Mesenchymal stem cell (in vitro differentiated cells and primary cell): ENCODE results near the gene NEFH.
A peak's percentile ranks its signal among the peaks of the same experiment; 100 is the strongest.

ENCODE experiments used
- DNase-seq: peaks from one replicate; pipeline ENCODE4 v3.0.0-alpha.2; 2013
- H2AFZ ChIP-seq: one replicate; pipeline ENCODE4 v1.6.1; 2013; ENCODE audit warnings: low read depth, mild to moderate bottlenecking, control low read depth, inconsistent platforms, low read length, moderate library complexity
- H2AK5ac ChIP-seq: 2 replicates; pipeline ENCODE4 v1.6.1; 2013; ENCODE audit warnings: low read length, moderate library complexity, mild to moderate bottlenecking, inconsistent platforms; ENCODE audit not compliant: severe bottlenecking
- H2BK120ac ChIP-seq: one replicate; pipeline ENCODE4 v1.6.1; 2013; ENCODE audit warnings: low read depth, mild to moderate bottlenecking, inconsistent platforms, low read length, moderate library complexity
- H2BK12ac ChIP-seq, 2 experiments: one replicate each; pipeline ENCODE4 v1.6.1; 2013; ENCODE audit warnings: inconsistent platforms in 2 of 2, low read length in 2 of 2, mild to moderate bottlenecking in 2 of 2, moderate library complexity in 2 of 2, control low read depth in 1 of 2
- H2BK15ac ChIP-seq: one replicate; pipeline ENCODE4 v1.6.1; 2013; ENCODE audit warnings: mild to moderate bottlenecking, low read depth, inconsistent platforms; ENCODE audit not compliant: poor library complexity, severe bottlenecking
- H2BK5ac ChIP-seq: 2 replicates; pipeline ENCODE4 v1.6.1; 2013; ENCODE audit warnings: low read depth, mild to moderate bottlenecking, low read length, control low read depth, inconsistent platforms; ENCODE audit not compliant: poor library complexity, severe bottlenecking
- H3K14ac ChIP-seq, 2 experiments: one replicate each; pipeline ENCODE4 v1.6.1; 2013; ENCODE audit warnings: inconsistent platforms in 2 of 2, low read length in 2 of 2, control low read depth in 1 of 2, mild to moderate bottlenecking in 1 of 2, moderate library complexity in 1 of 2
- H3K18ac ChIP-seq, 2 experiments: one replicate each; pipeline ENCODE4 v1.6.1; 2013; ENCODE audit warnings: inconsistent platforms in 2 of 2, low read length in 2 of 2, control low read depth in 1 of 2, low read depth in 1 of 2, mild to moderate bottlenecking in 1 of 2
- H3K23ac ChIP-seq, 2 experiments: one replicate each; pipeline ENCODE4 v1.6.1; 2013; ENCODE audit warnings: inconsistent platforms in 2 of 2, low read length in 2 of 2, mild to moderate bottlenecking in 2 of 2, moderate library complexity in 2 of 2, control low read depth in 1 of 2
- H3K27ac ChIP-seq: 2 replicates; pipeline ENCODE4 v1.5.1; 2013; ENCODE audit warnings: mild to moderate bottlenecking, moderate library complexity, low read length, control low read depth, inconsistent platforms; ENCODE audit not compliant: poor library complexity, severe bottlenecking
- H3K27me3 ChIP-seq, 2 experiments: 2 replicates each; pipeline versions ENCODE4 v1.6.1 to v1.7.0; 2013; ENCODE audit warnings: low read length in 2 of 2, mild to moderate bottlenecking in 2 of 2, moderate library complexity in 2 of 2, control low read depth in 1 of 2, inconsistent platforms in 1 of 2; ENCODE audit not compliant: control insufficient read depth in 1 of 2, insufficient read depth in 1 of 2
- H3K36me3 ChIP-seq, 2 experiments: 2 replicates each; pipeline versions ENCODE4 v1.6.1 to v1.7.0; 2013; ENCODE audit warnings: low read length in 2 of 2, control low read depth in 1 of 2, inconsistent platforms in 1 of 2, low read depth in 1 of 2, mild to moderate bottlenecking in 1 of 2; ENCODE audit not compliant: insufficient read depth in 2 of 2, control insufficient read depth in 1 of 2
- H3K4ac ChIP-seq, 2 experiments: one replicate each; pipeline ENCODE4 v1.6.1; 2013; ENCODE audit warnings: inconsistent platforms in 2 of 2, low read length in 2 of 2, mild to moderate bottlenecking in 2 of 2, moderate library complexity in 2 of 2, control low read depth in 1 of 2, low read depth in 1 of 2
- H3K4me1 ChIP-seq: 2 replicates; pipeline ENCODE4 v1.6.1; 2013; ENCODE audit warnings: low read depth, low read length, control low read depth; ENCODE audit not compliant: control insufficient read depth, insufficient read depth
- H3K4me2 ChIP-seq: 2 replicates; pipeline ENCODE4 v1.6.1; 2013; ENCODE audit warnings: low read length, mild to moderate bottlenecking, inconsistent platforms; ENCODE audit not compliant: poor library complexity, severe bottlenecking
- H3K4me3 ChIP-seq, 2 experiments: 2 replicates each; pipeline versions ENCODE4 v1.5.1 to v1.7.0; 2013; ENCODE audit warnings: low read length in 2 of 2, mild to moderate bottlenecking in 2 of 2, control low read depth in 1 of 2, low read depth in 1 of 2; ENCODE audit not compliant: insufficient read depth in 1 of 2
- H3K79me1 ChIP-seq: replicated peaks from 2 replicates; pipeline ENCODE4 v1.6.1; 2013; ENCODE audit warnings: mild to moderate bottlenecking, control low read depth, low read length, inconsistent platforms; ENCODE audit not compliant: poor library complexity, severe bottlenecking
- H3K9ac ChIP-seq: 2 replicates; pipeline ENCODE4 v1.7.0; 2013; ENCODE audit warnings: mild to moderate bottlenecking, low read length, moderate library complexity
- H3K9me3 ChIP-seq: 2 replicates; pipeline ENCODE4 v1.7.0; 2013; ENCODE audit warnings: mild to moderate bottlenecking, low read length; ENCODE audit not compliant: control insufficient read depth
- H4K8ac ChIP-seq: one replicate; pipeline ENCODE4 v1.6.1; 2013; ENCODE audit warnings: inconsistent platforms, mild to moderate bottlenecking, low read length, moderate library complexity
- H4K91ac ChIP-seq: one replicate; pipeline ENCODE4 v1.6.1; 2013; ENCODE audit warnings: mild to moderate bottlenecking, low read length, inconsistent platforms
- WGBS: methylation state at CpG from one replicate; pipeline ENCODE4 v1.1.7; 2013; ENCODE audit warnings: mixed read lengths; 5-methylcytosine and 5-hydroxymethylcytosine counted together

The NEFH gene

GRCh38 chr22:29520851-29521250 is 40.8 kb downstream of the NEFH start:
- H2BK12ac ChIP-seq, result no peak overlapping the region
- H4K91ac ChIP-seq, result no peak overlapping the region
- H3K4me3 ChIP-seq, result no peak overlapping the region
- no peak overlapping the region for H3K4me2 ChIP-seq
- H3K27ac ChIP-seq, result peak overlapping the region; percentile 32
- no peak overlapping the region for H3K4ac ChIP-seq
- peaks cover 75 to 85% of the 10 kb centered on the region in 2 experiments for H3K36me3 ChIP-seq
- H3K23ac ChIP-seq, result no peak overlapping the region
- no peak overlapping the region for H2BK15ac ChIP-seq
- no peak overlapping the region for H2AFZ ChIP-seq
- no peak overlapping the region for H3K18ac ChIP-seq
- H3K4me1 ChIP-seq, result no peaks in the 10 kb centered on the region
- H3K79me1 ChIP-seq, result peaks cover 23% of the 10 kb centered on the region
- no peaks in the 10 kb centered on the region for H3K9me3 ChIP-seq
- peak; percentile 68 for DNase-seq
- H2AK5ac ChIP-seq, result no peak overlapping the region
- H3K27me3 ChIP-seq, result no peaks in the 10 kb centered on the region
- no peak overlapping the region for H2BK120ac ChIP-seq
- H2BK5ac ChIP-seq, result no peak overlapping the region
- no peak overlapping the region for H4K8ac ChIP-seq
- 78% methylated on average over 3 of the region's 4 CpGs for WGBS
- H3K9ac ChIP-seq, result peak overlapping the region; percentile 61
- no peak overlapping the region for H3K14ac ChIP-seq

DNA sequence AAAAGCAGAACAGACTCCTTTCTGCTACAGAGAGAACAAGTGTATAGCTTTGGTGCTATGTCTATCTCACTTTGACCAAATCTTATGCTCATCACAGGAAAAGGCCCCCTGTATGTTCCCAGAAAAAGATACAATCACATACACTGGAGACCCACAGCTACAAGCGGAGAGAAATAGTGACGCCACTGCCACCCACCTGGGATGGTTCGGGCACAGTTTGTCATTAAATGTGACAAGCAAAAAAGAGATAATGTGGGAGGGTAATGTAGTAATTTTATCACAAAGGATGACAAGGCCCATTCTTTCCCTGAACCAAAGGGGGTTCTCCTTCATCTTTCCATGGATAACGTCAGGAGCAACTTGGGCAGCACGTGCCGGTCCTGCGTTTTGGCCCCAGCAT is 41.5 kb downstream of the NEFH start:
- 97% methylated on average over 7 of the region's 7 CpGs for WGBS
- Histone ChIP-seq H3K18ac (no peak overlapping the region), H3K23ac (no peak overlapping the region), H2BK15ac (no peak overlapping the region), H4K91ac (no peak overlapping the region), H2BK5ac (no peak overlapping the region), H3K14ac (no peak overlapping the region), H3K9ac (peak overlapping the region; percentile 61), H3K9me3 (no peaks in the 10 kb centered on the region), H2AFZ (no peak overlapping the region), H4K8ac (no peak overlapping the region), H3K4me1 (no peaks in the 10 kb centered on the region), H3K4me3 (no peak overlapping the region), H3K79me1 (peaks cover 24% of the 10 kb centered on the region), H2BK12ac (no peak overlapping the region), H3K27me3 (no peaks in the 10 kb centered on the region), H3K4me2 (no peak overlapping the region), H2AK5ac (no peak overlapping the region), H3K27ac (no peak overlapping the region), H3K36me3 (peaks cover 69 to 84% of the 10 kb centered on the region in 2 experiments), H3K4ac (no peak overlapping the region), H2BK120ac (no peak overlapping the region)
- no peak for DNase-seq

DNA sequence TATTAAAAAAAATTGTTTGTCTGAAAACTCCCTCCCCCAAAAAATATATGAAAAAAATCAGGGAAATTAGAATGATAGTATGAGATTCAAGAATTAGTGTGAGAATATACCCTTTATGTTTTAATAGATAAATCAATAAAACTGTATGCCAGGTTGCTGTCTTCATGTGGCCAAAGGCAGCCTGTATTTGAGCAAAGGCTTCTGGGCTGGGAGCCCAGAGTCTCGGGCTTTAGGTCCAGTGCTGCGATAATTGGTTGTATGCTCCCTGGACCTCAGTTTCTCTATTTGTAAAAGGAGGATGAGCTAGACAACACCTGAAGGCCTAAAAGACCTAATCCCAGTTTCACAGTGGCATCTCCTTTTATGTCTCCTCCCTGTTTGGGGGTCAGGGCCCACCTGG is 43.7 kb downstream of the NEFH start:
- no peak overlapping the region for H2AK5ac ChIP-seq
- H3K9me3 ChIP-seq, result no peaks in the 10 kb centered on the region
- H3K27ac ChIP-seq, result no peak overlapping the region
- no peak overlapping the region for H3K14ac ChIP-seq
- no peak overlapping the region for H2BK12ac ChIP-seq
- H2BK15ac ChIP-seq, result no peak overlapping the region
- no peak overlapping the region for H3K4me3 ChIP-seq
- no peak overlapping the region for H2BK120ac ChIP-seq
- H3K4ac ChIP-seq, result no peak overlapping the region
- no peak overlapping the region for H3K9ac ChIP-seq
- WGBS, result 96% methylated on average over 2 of the region's 2 CpGs
- H3K79me1 ChIP-seq, result peaks cover 26% of the 10 kb centered on the region
- no peak overlapping the region for H2BK5ac ChIP-seq
- no peak overlapping the region for H4K91ac ChIP-seq
- no peak overlapping the region for H4K8ac ChIP-seq
- H3K18ac ChIP-seq, result no peak overlapping the region
- H3K27me3 ChIP-seq, result no peaks in the 10 kb centered on the region
- H2AFZ ChIP-seq, result no peak overlapping the region
- H3K4me2 ChIP-seq, result no peak overlapping the region
- DNase-seq, result no peak
- H3K36me3 ChIP-seq, result peaks cover 58 to 84% of the 10 kb centered on the region in 2 experiments
- H3K23ac ChIP-seq, result no peak overlapping the region
- no peaks in the 10 kb centered on the region for H3K4me1 ChIP-seq

- H3K4me3 ChIP-seq, result no peak overlapping the region
- H3K36me3 ChIP-seq, result peaks cover 59 to 84% of the 10 kb centered on the region in 2 experiments
- H2AK5ac ChIP-seq, result no peak overlapping the region
- no peak overlapping the region for H3K9ac ChIP-seq
- no peak overlapping the region for H2BK15ac ChIP-seq
- no peak overlapping the region for H3K4me2 ChIP-seq
- DNase-seq, result peak; percentile 27
- H2BK5ac ChIP-seq, result no peak overlapping the region
- no peaks in the 10 kb centered on the region for H3K4me1 ChIP-seq
- no peaks in the 10 kb centered on the region for H3K27me3 ChIP-seq
- H2BK12ac ChIP-seq, result no peak overlapping the region
- no peak overlapping the region for H3K18ac ChIP-seq
- H2BK120ac ChIP-seq, result no peak overlapping the region
- H3K9me3 ChIP-seq, result no peaks in the 10 kb centered on the region
- no peak overlapping the region for H3K4ac ChIP-seq
- H4K8ac ChIP-seq, result no peak overlapping the region
- H3K79me1 ChIP-seq, result peaks cover 29% of the 10 kb centered on the region
- H2AFZ ChIP-seq, result no peak overlapping the region
- H3K27ac ChIP-seq, result no peak overlapping the region
- no peak overlapping the region for H3K23ac ChIP-seq
- 84% methylated on average over 5 of the region's 5 CpGs for WGBS
- H3K14ac ChIP-seq, result no peak overlapping the region
- no peak overlapping the region for H4K91ac ChIP-seq
Observed at GRCh38 chr22:29524442-29525191, 44.6 kb downstream of the NEFH start.
